ENCODE results near the gene F11. TPM values are rescaled to one million over a fixed set of nuclear protein-coding genes. Genes with fewer than 3 reads are reported as not detected.
A peak's percentile ranks its signal among the peaks of the same experiment; 100 is the strongest.

Gene F11
- total RNA-seq (2021), result 1.6 to 1.9 TPM (median 1.6 TPM) in 3 replicates
- Bru-seq, nascent RNA, result percentile 44 among the genes with signal in this experiment
- long read RNA-seq, experiment 1, partial matches to known transcripts, result 0 of 5 reads
- long read RNA-seq, experiment 1, other reads (novel, unspliced or antisense), result 5 of 5 reads
- long read RNA-seq, experiment 2, result 0 reads
- long read RNA-seq, experiment 3, result 0 reads

DNA sequence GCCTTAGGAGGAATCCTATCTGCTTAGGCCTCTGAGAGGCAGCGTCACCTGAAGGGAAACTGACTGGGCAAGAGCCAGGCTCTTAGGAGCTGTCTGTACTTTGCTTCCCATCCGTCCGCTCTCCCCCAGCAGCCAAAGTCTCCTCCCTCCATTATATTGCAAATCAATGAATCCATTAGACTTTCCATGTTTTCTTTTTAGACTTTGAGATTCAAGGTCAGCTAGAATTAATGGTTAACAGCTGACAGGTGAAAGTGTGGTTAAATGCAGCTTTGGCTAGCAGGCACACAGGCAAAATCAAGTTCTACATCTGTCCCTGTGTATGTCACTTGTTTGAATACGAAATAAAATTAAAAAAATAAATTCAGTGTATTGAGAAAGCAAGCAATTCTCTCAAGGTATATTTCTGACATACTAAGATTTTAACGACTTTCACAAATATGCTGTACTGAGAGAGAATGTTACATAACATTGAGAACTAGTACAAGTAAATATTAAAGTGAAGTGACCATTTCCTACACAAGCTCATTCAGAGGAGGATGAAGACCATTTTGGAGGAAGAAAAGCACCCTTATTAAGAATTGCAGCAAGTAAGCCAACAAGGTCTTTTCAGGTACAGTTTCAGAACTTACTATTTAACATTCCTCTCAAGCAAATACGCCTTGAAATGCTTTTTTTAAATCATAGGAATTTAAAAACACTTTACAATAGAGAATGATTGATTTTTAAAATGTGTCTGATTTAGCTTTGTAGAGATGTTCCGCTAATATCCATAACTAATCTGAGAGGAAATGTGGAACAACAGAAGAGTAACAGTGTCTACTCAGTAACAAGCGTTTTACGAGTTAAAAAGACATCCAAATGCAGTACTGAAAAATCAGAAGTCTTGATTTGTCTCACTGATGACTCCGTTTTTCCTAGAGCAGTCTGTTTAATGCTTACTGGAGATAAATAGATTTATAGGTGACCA, at the start of gene F11:
TSS of gene F11 (plus strand) at position 507 of the 970 bp plus-strand sequence. CDS start 948 bp downstream, outside the sequence.
- H3K27me3 Mint-ChIP-seq (ENCODE audit: low read depth), result no peaks in the 10 kb centered on the region
- peak; percentile 89 for ATAC-seq
- no peak for DNase-seq (ENCODE audit: low spot score)
- CTCF ChIA-PET, result interaction anchor here (0.6 to 1.6 kb wide), 7 partner anchors 15 to 228 kb away, joined by 3 to 9 read pairs (median 3); no protein-coding TSS in a partner anchor
- peaks cover 4% of the 10 kb centered on the region for H3K9me3 Mint-ChIP-seq
- peak within 1 kb of the TSS; percentile 100 for H3K27ac Mint-ChIP-seq
- H3K4me3 Mint-ChIP-seq, result peak within 1 kb of the TSS; percentile 65
- POLR2A ChIA-PET, result interaction anchor here (1.0 to 3.0 kb wide), 4 partner anchors 15 to 458 kb away, joined by 3 to 15 read pairs (median 10); partner anchors contain the start of gene FAT1
- peaks cover 3% of the 10 kb centered on the region; the same call in 1 of the 2 replicates for H3K36me3 Mint-ChIP-seq
- H3K4me1 Mint-ChIP-seq, result peaks cover 62% of the 10 kb centered on the region
- TF ChIP-seq ZNF232 (CRISPR knock-in tag; IDR thresholded peaks at IDR 0.05), result 0 out of 2 replicates have a peak, but pooled peaks have one; percentile 30
- TF ChIP-seq HMGA2 (CRISPR knock-in tag; IDR thresholded peaks at IDR 0.05), result no peak
- TF ChIP-seq, protein P1, sequence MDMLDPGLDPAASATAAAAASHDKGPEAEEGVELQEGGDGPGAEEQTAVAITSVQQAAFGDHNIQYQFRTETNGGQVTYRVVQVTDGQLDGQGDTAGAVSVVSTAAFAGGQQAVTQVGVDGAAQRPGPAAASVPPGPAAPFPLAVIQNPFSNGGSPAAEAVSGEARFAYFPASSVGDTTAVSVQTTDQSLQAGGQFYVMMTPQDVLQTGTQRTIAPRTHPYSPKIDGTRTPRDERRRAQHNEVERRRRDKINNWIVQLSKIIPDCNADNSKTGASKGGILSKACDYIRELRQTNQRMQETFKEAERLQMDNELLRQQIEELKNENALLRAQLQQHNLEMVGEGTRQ (CRISPR knock-in tag; IDR thresholded peaks at IDR 0.05), result 0 out of 2 replicates have a peak, but pooled peaks have one; percentile 22
- TF ChIP-seq ETV6 (CRISPR knock-in tag; IDR thresholded peaks at IDR 0.05), result no peak; the same call in 1 of the 2 replicates
- no peak for TF ChIP-seq ATF1 (CRISPR knock-in tag; IDR thresholded peaks at IDR 0.05)
- TF ChIP-seq FOXK1 (CRISPR knock-in tag; IDR thresholded peaks at IDR 0.05), result 0 out of 2 replicates have a peak, but pooled peaks have one; percentile 34
- peak; percentile 52; the same call in 1 of the 2 replicates for TF ChIP-seq ZBTB21 (CRISPR knock-in tag; IDR thresholded peaks at IDR 0.05; ENCODE audit: borderline replicate concordance)
- TF ChIP-seq, protein P2, sequence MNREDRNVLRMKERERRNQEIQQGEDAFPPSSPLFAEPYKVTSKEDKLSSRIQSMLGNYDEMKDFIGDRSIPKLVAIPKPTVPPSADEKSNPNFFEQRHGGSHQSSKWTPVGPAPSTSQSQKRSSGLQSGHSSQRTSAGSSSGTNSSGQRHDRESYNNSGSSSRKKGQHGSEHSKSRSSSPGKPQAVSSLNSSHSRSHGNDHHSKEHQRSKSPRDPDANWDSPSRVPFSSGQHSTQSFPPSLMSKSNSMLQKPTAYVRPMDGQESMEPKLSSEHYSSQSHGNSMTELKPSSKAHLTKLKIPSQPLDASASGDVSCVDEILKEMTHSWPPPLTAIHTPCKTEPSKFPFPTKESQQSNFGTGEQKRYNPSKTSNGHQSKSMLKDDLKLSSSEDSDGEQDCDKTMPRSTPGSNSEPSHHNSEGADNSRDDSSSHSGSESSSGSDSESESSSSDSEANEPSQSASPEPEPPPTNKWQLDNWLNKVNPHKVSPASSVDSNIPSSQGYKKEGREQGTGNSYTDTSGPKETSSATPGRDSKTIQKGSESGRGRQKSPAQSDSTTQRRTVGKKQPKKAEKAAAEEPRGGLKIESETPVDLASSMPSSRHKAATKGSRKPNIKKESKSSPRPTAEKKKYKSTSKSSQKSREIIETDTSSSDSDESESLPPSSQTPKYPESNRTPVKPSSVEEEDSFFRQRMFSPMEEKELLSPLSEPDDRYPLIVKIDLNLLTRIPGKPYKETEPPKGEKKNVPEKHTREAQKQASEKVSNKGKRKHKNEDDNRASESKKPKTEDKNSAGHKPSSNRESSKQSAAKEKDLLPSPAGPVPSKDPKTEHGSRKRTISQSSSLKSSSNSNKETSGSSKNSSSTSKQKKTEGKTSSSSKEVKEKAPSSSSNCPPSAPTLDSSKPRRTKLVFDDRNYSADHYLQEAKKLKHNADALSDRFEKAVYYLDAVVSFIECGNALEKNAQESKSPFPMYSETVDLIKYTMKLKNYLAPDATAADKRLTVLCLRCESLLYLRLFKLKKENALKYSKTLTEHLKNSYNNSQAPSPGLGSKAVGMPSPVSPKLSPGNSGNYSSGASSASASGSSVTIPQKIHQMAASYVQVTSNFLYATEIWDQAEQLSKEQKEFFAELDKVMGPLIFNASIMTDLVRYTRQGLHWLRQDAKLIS (CRISPR knock-in tag; IDR thresholded peaks at IDR 0.05; ENCODE audit: borderline replicate concordance), result peak; percentile 58; the same call in 1 of the 2 replicates

- Mint-ChIP-seq H3K36me3 (0 out of 2 replicates have a peak, but pooled peaks cover 4% of the 10 kb centered on the region), H3K9me3 (peaks cover 6% of the 10 kb centered on the region), H3K4me1 (peaks cover 6% of the 10 kb centered on the region; the same call in 1 of the 2 replicates), H3K4me3 (no peak overlapping the region), H3K27ac (no peak overlapping the region), H3K27me3 (ENCODE audit: low read depth) (peaks cover 7% of the 10 kb centered on the region)
- ChIA-PET CTCF (no interaction called here), POLR2A (no interaction called here)
- DNase-seq (ENCODE audit: low spot score) (no peak), ATAC-seq (no peak)
- no peak for TF ChIP-seq ESRRA (CRISPR knock-in tag; IDR thresholded peaks at IDR 0.05; ENCODE audit: borderline replicate concordance)
- TF ChIP-seq, protein P3, sequence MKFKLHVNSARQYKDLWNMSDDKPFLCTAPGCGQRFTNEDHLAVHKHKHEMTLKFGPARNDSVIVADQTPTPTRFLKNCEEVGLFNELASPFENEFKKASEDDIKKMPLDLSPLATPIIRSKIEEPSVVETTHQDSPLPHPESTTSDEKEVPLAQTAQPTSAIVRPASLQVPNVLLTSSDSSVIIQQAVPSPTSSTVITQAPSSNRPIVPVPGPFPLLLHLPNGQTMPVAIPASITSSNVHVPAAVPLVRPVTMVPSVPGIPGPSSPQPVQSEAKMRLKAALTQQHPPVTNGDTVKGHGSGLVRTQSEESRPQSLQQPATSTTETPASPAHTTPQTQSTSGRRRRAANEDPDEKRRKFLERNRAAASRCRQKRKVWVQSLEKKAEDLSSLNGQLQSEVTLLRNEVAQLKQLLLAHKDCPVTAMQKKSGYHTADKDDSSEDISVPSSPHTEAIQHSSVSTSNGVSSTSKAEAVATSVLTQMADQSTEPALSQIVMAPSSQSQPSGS (CRISPR knock-in tag; IDR thresholded peaks at IDR 0.05; ENCODE audit: borderline replicate concordance, low read depth), result no peak
- TF ChIP-seq ERG (CRISPR knock-in tag; IDR thresholded peaks at IDR 0.05), result no peak
- no peak for TF ChIP-seq OVOL2 (CRISPR knock-in tag; IDR thresholded peaks at IDR 0.05; ENCODE audit: borderline replicate concordance)
- no peak for TF ChIP-seq NFYB (CRISPR knock-in tag; conservative IDR thresholded peaks at IDR 0.05; ENCODE audit: low read depth)
- no peak for TF ChIP-seq ZNF138 (CRISPR knock-in tag; conservative IDR thresholded peaks at IDR 0.05)
- no peak for TF ChIP-seq IRF1 (CRISPR knock-in tag; IDR thresholded peaks at IDR 0.05)
- TF ChIP-seq SMAD4 (CRISPR knock-in tag; IDR thresholded peaks at IDR 0.05), result no peak
Measured at GRCh38 chr4:186216465-186217024, 49.4 kb upstream of the F11 start.

All from WTC11 (cell line).